Trophoblast cell (in vitro differentiated cells and primary cell): Measurements from ENCODE around the gene MYO7A.

Experiments used
- DNase-seq, 2 donors: peaks; one replicate each; pipeline ENCODE4 v3.0.0-alpha.2; 2016
- H2AFZ ChIP-seq: 2 replicates; pipeline ENCODE4 v1.6.1; 2013; ENCODE audit warnings: low read length, moderate library complexity, mild to moderate bottlenecking; ENCODE audit not compliant: insufficient read depth, poor library complexity
- H2AK5ac ChIP-seq: 2 replicates; pipeline ENCODE4 v1.6.1; 2013; ENCODE audit warnings: mild to moderate bottlenecking, low read length
- H2BK120ac ChIP-seq: 2 replicates; pipeline ENCODE4 v1.6.1; 2013; ENCODE audit warnings: low read length, mild to moderate bottlenecking, moderate library complexity; ENCODE audit not compliant: insufficient read depth, poor library complexity
- H2BK12ac ChIP-seq: 2 replicates; pipeline ENCODE4 v1.6.1; 2013; ENCODE audit warnings: mild to moderate bottlenecking, low read length, moderate library complexity
- H2BK5ac ChIP-seq: 2 replicates; pipeline ENCODE4 v1.6.1; 2013; ENCODE audit warnings: low read length, low read depth, moderate library complexity, mild to moderate bottlenecking; ENCODE audit not compliant: poor library complexity
- H3K14ac ChIP-seq: 2 replicates; pipeline ENCODE4 v1.6.1; 2013; ENCODE audit warnings: mild to moderate bottlenecking, low read length
- H3K18ac ChIP-seq: 2 replicates; pipeline ENCODE4 v1.6.1; 2013; ENCODE audit warnings: mild to moderate bottlenecking, low read length
- H3K23ac ChIP-seq: 2 replicates; pipeline ENCODE4 v1.6.1; 2013; ENCODE audit warnings: low read length
- H3K27ac ChIP-seq: 2 replicates; pipeline ENCODE4 v1.5.1; 2013; ENCODE audit warnings: low read depth, mild to moderate bottlenecking, inconsistent platforms, low read length, moderate library complexity
- H3K27me3 ChIP-seq: 2 replicates; pipeline ENCODE4 v1.6.1; 2013; ENCODE audit warnings: inconsistent platforms, mild to moderate bottlenecking, low read length, moderate library complexity; ENCODE audit not compliant: insufficient read depth
- H3K36me3 ChIP-seq, 2 experiments: 1 replicate in 1 of 2; 2 replicates in 1 of 2; pipeline ENCODE4 v1.6.1; 2013; ENCODE audit warnings: low read length in 2 of 2, mild to moderate bottlenecking in 2 of 2, moderate library complexity in 1 of 2; ENCODE audit not compliant: insufficient read depth in 2 of 2, control insufficient read depth in 1 of 2
- H3K4ac ChIP-seq: 2 replicates; pipeline ENCODE4 v1.6.1; 2013; ENCODE audit warnings: low read depth, mild to moderate bottlenecking, low read length, moderate library complexity
- H3K4me1 ChIP-seq, 2 experiments: 1 replicate in 1 of 2; 2 replicates in 1 of 2; pipeline ENCODE4 v1.6.1; 2013; ENCODE audit warnings: low read length in 2 of 2, mild to moderate bottlenecking in 2 of 2, moderate library complexity in 1 of 2; ENCODE audit not compliant: insufficient read depth in 2 of 2, control insufficient read depth in 1 of 2
- H3K4me2 ChIP-seq: 2 replicates; pipeline ENCODE4 v1.6.1; 2013; ENCODE audit warnings: inconsistent platforms, mild to moderate bottlenecking, low read length, moderate library complexity
- H3K4me3 ChIP-seq: 2 replicates; pipeline ENCODE4 v1.5.1; 2013; ENCODE audit warnings: mild to moderate bottlenecking, low read depth, low read length, inconsistent platforms
- H3K79me1 ChIP-seq: one replicate; pipeline ENCODE4 v1.6.1; 2013; ENCODE audit warnings: low read length
- H3K79me2 ChIP-seq: 2 replicates; pipeline ENCODE4 v1.6.1; 2013; ENCODE audit warnings: low read length, mild to moderate bottlenecking; ENCODE audit not compliant: control insufficient read depth, insufficient read depth, poor library complexity
- H3K9ac ChIP-seq: 2 replicates; pipeline ENCODE4 v1.6.1; 2013; ENCODE audit warnings: mild to moderate bottlenecking, low read length
- H3K9me3 ChIP-seq: 2 replicates; pipeline ENCODE4 v1.6.1; 2013; ENCODE audit warnings: low read depth, mild to moderate bottlenecking, control low read depth, inconsistent platforms, low read length; ENCODE audit not compliant: insufficient read depth
- H4K12ac ChIP-seq: 2 replicates; pipeline ENCODE4 v1.6.1; 2013; ENCODE audit warnings: low read depth, mild to moderate bottlenecking, low read length, moderate library complexity
- H4K8ac ChIP-seq: 2 replicates; pipeline ENCODE4 v1.6.1; 2013; ENCODE audit warnings: low read depth, mild to moderate bottlenecking, low read length, moderate library complexity
- H4K91ac ChIP-seq: one replicate; pipeline ENCODE4 v1.6.1; 2013; ENCODE audit warnings: low read depth, mild to moderate bottlenecking, low read length, moderate library complexity
- WGBS: extraction: QIAGEN DNeasy Blood & Tissue Kit; methylation state at CpG from one replicate; pipeline ENCODE4 v1.1.7; 2013; ENCODE audit warnings: missing lambda C conversion rate; ENCODE audit not compliant: insufficient read length, insufficient coverage; ENCODE audit errors: extremely low coverage; 5-methylcytosine and 5-hydroxymethylcytosine counted together

Gene MYO7A

DNA sequence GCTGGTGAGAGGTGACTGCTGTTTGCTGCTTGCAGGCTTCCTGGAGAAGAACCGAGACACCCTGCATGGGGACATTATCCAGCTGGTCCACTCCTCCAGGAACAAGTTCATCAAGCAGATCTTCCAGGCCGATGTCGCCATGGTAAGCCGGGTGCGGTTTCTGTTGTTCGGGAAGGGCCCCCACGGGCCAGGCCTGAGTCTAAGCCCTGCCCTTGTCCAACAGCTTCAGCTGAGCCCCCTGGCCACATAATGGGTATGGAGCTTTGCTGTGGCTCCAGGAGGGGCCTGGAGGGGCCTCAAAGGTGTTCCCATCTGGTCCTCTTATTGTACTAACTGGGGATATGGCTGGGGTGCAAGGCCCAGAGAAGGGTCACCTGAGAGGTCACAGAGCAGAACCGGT lies 38.0 kb downstream of the MYO7A start:
- no CpG with 5 or more reads among the region's 8 CpGs for WGBS
- Histone ChIP-seq H3K4ac (no peak overlapping the region), H4K91ac (peak overlapping the region; percentile 42)

DNA sequence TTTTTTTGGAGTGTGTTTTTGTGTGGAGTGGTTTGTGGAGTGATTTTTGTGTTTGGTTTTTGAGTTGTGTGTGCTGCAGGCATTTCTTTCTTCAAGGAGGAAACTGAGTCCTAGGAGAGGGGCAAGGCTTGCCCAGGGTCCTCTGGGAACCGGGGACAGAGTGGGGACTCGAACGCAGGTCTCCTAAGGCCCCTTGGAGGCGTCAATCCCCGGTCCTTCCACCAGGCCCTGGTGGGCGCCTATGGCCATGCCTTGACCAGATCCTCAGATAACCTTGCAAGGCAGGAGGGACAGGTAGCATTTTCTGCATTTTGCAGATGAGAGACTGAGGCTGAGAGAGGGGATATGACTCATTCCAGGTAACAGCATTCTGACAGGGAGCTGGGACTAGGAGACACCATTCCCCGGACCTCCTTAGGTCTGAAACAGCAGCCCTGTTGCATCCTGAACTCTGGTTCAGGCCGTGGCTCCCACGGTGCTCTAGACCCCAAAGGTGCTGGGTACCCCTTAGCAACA lies 39.1 kb downstream of the MYO7A start:
- Histone ChIP-seq H3K79me1 (peaks cover 10% of the 10 kb centered on the region), H3K4me3 (no peak overlapping the region), H3K9ac (no peak overlapping the region), H3K36me3 (no peaks in the 10 kb centered on the region), H3K14ac (no peak overlapping the region), H2BK12ac (no peak overlapping the region), H2AK5ac (no peak overlapping the region), H4K8ac (no peak overlapping the region), H3K23ac (no peak overlapping the region), H3K4me1 (peaks cover 31 to 33% of the 10 kb centered on the region in 2 experiments), H3K4me2 (no peak overlapping the region), H3K27ac (peak overlapping the region; percentile 12), H3K27me3 (no peaks in the 10 kb centered on the region), H4K12ac (no peak overlapping the region), H3K79me2 (peaks cover 1% of the 10 kb centered on the region), H2BK5ac (no peak overlapping the region), H3K18ac (no peak overlapping the region), H2BK120ac (no peak overlapping the region), H3K4ac (no peak overlapping the region), H4K91ac (peak overlapping the region; percentile 49), H3K9me3 (no peaks in the 10 kb centered on the region), H2AFZ (no peak overlapping the region)
- peak; percentile 14 to 69 for DNase-seq
- no CpG with 5 or more reads among the region's 9 CpGs for WGBS

More for the DNA sequence above, 38.0 kb downstream of the MYO7A start:
- H3K27me3 ChIP-seq: no peaks in the 10 kb centered on the region
- H4K12ac ChIP-seq: no peak overlapping the region
- peaks cover 8% of the 10 kb centered on the region for H3K79me1 ChIP-seq
- peaks cover 22 to 23% of the 10 kb centered on the region in 2 experiments for H3K4me1 ChIP-seq
- H2BK120ac ChIP-seq: no peak overlapping the region
- no peak overlapping the region for H3K4me3 ChIP-seq
- H3K4me2 ChIP-seq: no peak overlapping the region
- no peak for DNase-seq
- H3K79me2 ChIP-seq: no peaks in the 10 kb centered on the region
- H3K36me3 ChIP-seq: no peaks in the 10 kb centered on the region
- H2BK12ac ChIP-seq: peak overlapping the region; percentile 23
- H3K23ac ChIP-seq: no peak overlapping the region
- H2AFZ ChIP-seq: no peak overlapping the region
- no peak overlapping the region for H3K27ac ChIP-seq
- H3K9me3 ChIP-seq: no peaks in the 10 kb centered on the region
- no peak overlapping the region for H3K18ac ChIP-seq
- H4K8ac ChIP-seq: no peak overlapping the region
- H3K9ac ChIP-seq: no peak overlapping the region
- H3K14ac ChIP-seq: no peak overlapping the region
- H2BK5ac ChIP-seq: no peak overlapping the region
- no peak overlapping the region for H2AK5ac ChIP-seq

DNA sequence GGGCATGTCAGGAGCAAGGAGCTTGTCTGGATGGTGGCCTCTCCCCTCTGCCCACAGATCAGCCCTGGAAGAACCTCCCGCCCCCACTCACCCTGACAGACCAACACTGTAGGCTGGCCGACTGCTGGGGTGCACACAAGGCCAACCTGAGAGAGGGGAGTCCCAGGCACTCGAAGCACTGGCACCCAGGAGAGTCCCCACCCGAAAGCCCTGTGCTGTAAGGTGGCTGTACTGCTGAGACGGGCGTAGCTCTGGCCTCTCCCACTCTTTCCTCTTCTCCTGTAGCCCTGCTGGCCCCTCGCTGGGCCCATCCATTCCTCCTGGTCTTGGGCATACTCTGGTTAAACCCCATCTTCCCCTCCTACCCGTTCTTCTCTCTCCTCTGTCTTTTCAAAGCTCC lies 39.7 kb downstream of the MYO7A start:
- no peaks in the 10 kb centered on the region for H3K27me3 ChIP-seq
- H2AFZ ChIP-seq: no peak overlapping the region
- H3K14ac ChIP-seq: peak overlapping the region; percentile 6
- peaks cover 1% of the 10 kb centered on the region for H3K79me2 ChIP-seq
- no peak overlapping the region for H4K12ac ChIP-seq
- H3K79me1 ChIP-seq: peaks cover 10% of the 10 kb centered on the region
- H2BK120ac ChIP-seq: no peak overlapping the region
- H3K18ac ChIP-seq: peak overlapping the region; percentile 37
- no peak for DNase-seq
- H3K9ac ChIP-seq: no peak overlapping the region
- H3K4me1 ChIP-seq: peaks cover 37 to 38% of the 10 kb centered on the region in 2 experiments
- no peak overlapping the region for H3K4me3 ChIP-seq
- H3K36me3 ChIP-seq: no peaks in the 10 kb centered on the region
- no peaks in the 10 kb centered on the region for H3K9me3 ChIP-seq
- H4K91ac ChIP-seq: peak overlapping the region; percentile 49
- no peak overlapping the region for H3K4me2 ChIP-seq
- H3K4ac ChIP-seq: no peak overlapping the region
- H4K8ac ChIP-seq: no peak overlapping the region
- no CpG with 5 or more reads among the region's 8 CpGs for WGBS
- H3K23ac ChIP-seq: no peak overlapping the region
- no peak overlapping the region for H3K27ac ChIP-seq
- H2BK5ac ChIP-seq: no peak overlapping the region
- peak overlapping the region; percentile 6 for H2BK12ac ChIP-seq
- peak overlapping the region; percentile 6 for H2AK5ac ChIP-seq

DNA sequence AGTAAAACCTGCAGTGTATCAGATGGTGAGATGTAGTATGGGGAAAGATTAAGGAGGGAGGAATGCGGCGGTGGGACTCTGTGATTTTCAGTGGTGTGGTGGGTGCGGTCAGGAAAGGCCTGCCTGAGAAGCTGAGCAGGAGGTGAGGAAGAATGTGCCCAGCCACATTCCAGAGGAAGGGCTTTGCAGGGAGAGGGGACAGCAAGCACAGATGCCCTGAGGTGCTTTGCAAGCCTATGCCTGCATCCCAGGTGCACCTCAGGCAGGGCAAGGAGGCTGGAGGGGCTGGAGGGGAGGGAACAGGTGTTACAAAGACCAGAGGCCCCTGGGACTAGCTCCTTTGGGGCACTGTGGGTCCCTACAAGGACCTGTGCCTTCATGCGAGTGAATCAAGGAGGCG lies 42.1 kb downstream of the MYO7A start:
- Histone ChIP-seq H3K9ac (no peak overlapping the region), H2BK12ac (no peak overlapping the region), H3K4me2 (no peak overlapping the region), H2BK5ac (no peak overlapping the region), H4K8ac (no peak overlapping the region), H4K12ac (no peak overlapping the region), H4K91ac (no peak overlapping the region), H3K79me1 (peaks cover 10% of the 10 kb centered on the region), H2AFZ (no peak overlapping the region), H3K27me3 (no peaks in the 10 kb centered on the region), H3K27ac (no peak overlapping the region), H2BK120ac (no peak overlapping the region), H3K18ac (no peak overlapping the region), H3K4ac (no peak overlapping the region), H3K4me3 (no peak overlapping the region), H3K9me3 (no peaks in the 10 kb centered on the region), H3K14ac (no peak overlapping the region), H2AK5ac (no peak overlapping the region), H3K79me2 (peaks cover 1% of the 10 kb centered on the region), H3K23ac (no peak overlapping the region), H3K4me1 (peaks cover 38% of the 10 kb centered on the region in 2 experiments), H3K36me3 (no peaks in the 10 kb centered on the region)
- peak; percentile 92 to 95 for DNase-seq
- WGBS: no CpG with 5 or more reads among the region's 5 CpGs
